ENCODE results near the gene COL4A1. TPM values are rescaled to one million over a fixed set of nuclear protein-coding genes. Genes with fewer than 3 reads are reported as not detected.

Gene COL4A1
- polyA plus RNA-seq, 1 of the 3 experiments (the other 2 are of a cell fraction) = 30.3 TPM

GRCh38 chr13:110310541-110311442 is 3.8 kb upstream of the COL4A1 start:
- Histone ChIP-seq H3K79me2 (ENCODE audit: insufficient read depth) (peaks cover 95% of the 10 kb centered on the region), H3K9ac (no peak overlapping the region), H3K4me2 (peak overlapping the region; percentile 98; the same call in 1 of the 2 replicates), H3K36me3 (replicated peaks in 1 of 2; ENCODE audit: control insufficient read depth in 1 of 2, insufficient read depth in 2 of 2, low read length in 1 of 2) (peaks cover 2 to 16% of the 10 kb centered on the region in 2 experiments), H3F3A (replicated peaks; ENCODE audit: insufficient read depth) (peaks cover 18% of the 10 kb centered on the region), H3K4me1 (ENCODE audit: control insufficient read depth in 1 of 2, insufficient read depth in 2 of 2, low read depth in 1 of 2, low read length in 1 of 2) (peaks cover 24 to 29% of the 10 kb centered on the region in 2 experiments), H2AFZ (ENCODE audit: low read depth) (no peak overlapping the region), H3K27ac (ENCODE audit: low read depth in 2 of 2, low read length in 1 of 2) (peak overlapping the region in 1 of 2 experiments; percentile 10; a peak in 1 of 4 replicates), H3K4me3 (ENCODE audit: low read depth in 2 of 2, low read length in 1 of 2) (no peak overlapping the region), H3K9me2 (no peaks in the 10 kb centered on the region), H3K27me3 (ENCODE audit: insufficient read depth) (no peaks in the 10 kb centered on the region), H4K20me1 (ENCODE audit: insufficient read depth) (no peaks in the 10 kb centered on the region), H3K9me3 (no peaks in the 10 kb centered on the region)
- POLR2A ChIA-PET = no interaction called here
- no peak for DNase-seq
- CTCF ChIA-PET = interaction anchor here (0.6 to 1.3 kb wide), 2 partner anchors 20 to 108 kb away, joined by 3 to 4 read pairs; no protein-coding TSS in a partner anchor
- WGBS (ENCODE audit: low lambda C conversion rate) = 88% methylated on average over 13 of the region's 14 CpGs
- TF ChIP-seq MXI1 (IDR thresholded peaks at IDR 0.05; ENCODE audit: low read depth, low read length) (no peak), MEF2A (IDR thresholded peaks at IDR 0.05; ENCODE audit: borderline replicate concordance, low read depth) (no peak), FOXJ3 (CRISPR knock-in tag; IDR thresholded peaks at IDR 0.05) (no peak), ELF1 (IDR thresholded peaks at IDR 0.05) (no peak), RAD21 (IDR thresholded peaks at IDR 0.05; ENCODE audit: low read length) (no peak), EZH2phosphoT487 (IDR thresholded peaks at IDR 0.05; ENCODE audit: borderline replicate concordance, low read depth) (no peak), FOSL2 (IDR thresholded peaks at IDR 0.05; ENCODE audit: borderline replicate concordance, low read depth) (no peak), MAX (IDR thresholded peaks at IDR 0.05; ENCODE audit: low read depth) (no peak), TEAD4 (IDR thresholded peaks at IDR 0.05; ENCODE audit: borderline replicate concordance, insufficient read depth) (no peak), REST (IDR thresholded peaks at IDR 0.05; ENCODE audit: low read depth, low read length) (no peak), PBX3 (IDR thresholded peaks at IDR 0.05) (no peak), RCOR1 (IDR thresholded peaks at IDR 0.05; ENCODE audit: low read length) (no peak), YY1 (IDR thresholded peaks at IDR 0.05; ENCODE audit: low read depth) (no peak)
